SU-DHL-6 (cell line): ENCODE data around the gene GUCY1A2.

Source experiments
- H2AFZ ChIP-seq: fragments of 200-600 bp; sonication (generic); 2 replicates; pipeline ENCODE4 v1.6.1; 2014; ENCODE audit warnings: low read depth, mild to moderate bottlenecking, moderate library complexity, mixed read lengths, antibody characterized with exemption, low read length; ENCODE audit not compliant: severe bottlenecking
- H3F3A ChIP-seq: fragments of 200-600 bp; shearing (Covaris generic); 2 replicates; pipeline ENCODE4 v1.6.0; 2016; ENCODE audit warnings: antibody characterized with exemption, mild to moderate bottlenecking; ENCODE audit not compliant: insufficient read depth
- H3K27ac ChIP-seq: fragments of 200-600 bp; sonication (generic); 2 replicates; pipeline ENCODE4 v1.5.1; 2016; ENCODE audit warnings: low read depth, mild to moderate bottlenecking, low read length, moderate library complexity, mixed read lengths
- H3K27me3 ChIP-seq: fragments of 200-600 bp; sonication (generic), shearing (Covaris generic); 2 replicates; pipeline ENCODE4 v1.6.0; 2014; ENCODE audit warnings: mild to moderate bottlenecking, low read length
- H3K36me3 ChIP-seq: fragments of 200-600 bp; sonication (generic); 2 replicates; pipeline ENCODE4 v1.6.1; 2014; ENCODE audit warnings: mild to moderate bottlenecking, low read length, mixed read lengths
- H3K4me2 ChIP-seq: fragments of 300-600, 200-600 bp; shearing (Covaris generic), sonication (generic); 2 replicates; pipeline ENCODE4 v1.6.0; 2014; ENCODE audit warnings: low read length, low read depth, mild to moderate bottlenecking; ENCODE audit not compliant: poor library complexity, severe bottlenecking
- H3K4me3 ChIP-seq: fragments of 200-600 bp; sonication (generic); 2 replicates; pipeline ENCODE4 v1.5.1; 2014; ENCODE audit warnings: antibody characterized with exemption, low read length, mild to moderate bottlenecking, mixed read lengths; ENCODE audit not compliant: insufficient read depth, poor library complexity, severe bottlenecking
- H3K79me2 ChIP-seq: fragments of 200-600 bp; sonication (generic); 2 replicates; pipeline ENCODE4 v1.6.1; 2014; ENCODE audit warnings: mild to moderate bottlenecking, low read length, moderate library complexity; ENCODE audit not compliant: insufficient read depth
- H3K9ac ChIP-seq: fragments of 200-600 bp; sonication (generic); 2 replicates; pipeline ENCODE4 v1.7.0; 2014; ENCODE audit warnings: mild to moderate bottlenecking, low read length
- H3K9me2 ChIP-seq: fragments of 200-600 bp; sonication (generic); replicated peaks from 2 replicates; pipeline ENCODE4 v1.6.1; 2014; ENCODE audit warnings: low read length; ENCODE audit not compliant: insufficient read depth
- H3K9me3 ChIP-seq: fragments of 200-600 bp; sonication (generic); 2 replicates; pipeline ENCODE4 v1.6.1; 2014; ENCODE audit warnings: low read length, mixed read lengths; ENCODE audit not compliant: insufficient read depth
- H4K20me1 ChIP-seq: fragments of 200-600 bp; sonication (generic); 2 replicates; pipeline ENCODE4 v1.6.1; 2014; ENCODE audit warnings: low read depth, mild to moderate bottlenecking, antibody characterized with exemption, low read length, moderate library complexity, mixed read lengths
- CTCF ChIP-seq: fragments of 200-600 bp; sonication (generic); IDR thresholded peaks from one replicate; pipeline ENCODE4 v1.5.1; 2017; ENCODE audit warnings: antibody characterized with exemption, mild to moderate bottlenecking, low read length, moderate library complexity; ENCODE audit not compliant: insufficient read depth, poor library complexity, severe bottlenecking
- EZH2phosphoT487 ChIP-seq: fragments of 200-600 bp; sonication (generic), shearing (Covaris generic); conservative IDR thresholded peaks from 2 replicates; pipeline ENCODE4 v1.6.1; 2018; ENCODE audit warnings: mild to moderate bottlenecking, antibody characterized with exemption, low read length, moderate library complexity, mixed read lengths

GUCY1A2 gene

DNA sequence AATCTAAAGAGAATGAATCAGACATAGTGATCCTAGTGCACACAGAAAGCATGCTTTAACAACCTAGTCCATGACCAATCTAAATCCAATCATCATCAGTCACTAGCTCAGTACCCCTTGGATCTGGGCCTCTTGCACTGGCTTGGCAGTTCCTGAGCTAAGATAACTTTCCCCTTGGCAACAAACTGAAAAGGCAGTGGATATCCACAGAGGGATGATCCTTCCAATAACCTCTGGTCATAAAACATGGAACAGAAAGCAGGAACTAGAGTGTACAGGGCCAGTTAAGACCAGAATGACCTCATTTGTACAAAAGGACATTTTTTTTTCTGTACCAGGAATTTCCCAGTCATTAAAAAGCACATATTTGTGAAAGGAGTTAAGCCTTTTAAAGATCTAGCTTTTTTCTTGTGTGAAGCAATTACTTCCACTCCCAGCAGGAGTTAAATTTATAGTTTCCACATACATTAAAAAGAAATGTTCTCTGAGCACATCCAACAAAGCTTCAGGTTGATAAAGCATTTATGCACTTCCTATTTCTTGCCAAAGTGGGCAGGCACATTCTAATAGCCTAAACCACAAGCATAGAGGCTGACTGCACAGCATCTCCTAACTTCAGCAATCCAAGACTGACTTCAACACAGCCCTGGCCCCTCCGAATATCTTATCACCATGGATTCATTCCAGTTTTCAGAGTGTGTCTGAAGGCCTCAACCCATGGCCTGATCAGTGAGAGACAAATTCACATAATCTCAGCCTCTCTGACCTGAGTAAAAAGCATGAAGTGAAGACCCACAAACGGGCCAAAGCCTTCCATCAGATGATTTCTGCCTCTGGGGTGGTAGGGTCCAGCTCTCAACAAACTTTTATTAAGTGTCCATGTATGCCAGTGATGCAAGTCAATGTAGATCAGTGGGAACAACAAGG is 29.9 kb downstream of the GUCY1A2 start:
- Histone ChIP-seq H3K27me3 (no peaks in the 10 kb centered on the region), H3K9me2 (no peaks in the 10 kb centered on the region), H4K20me1 (no peaks in the 10 kb centered on the region), H3K9ac (no peak overlapping the region), H3K27ac (no peak overlapping the region), H3K9me3 (no peaks in the 10 kb centered on the region), H3F3A (no peaks in the 10 kb centered on the region), H3K4me3 (no peak overlapping the region), H3K79me2 (no peaks in the 10 kb centered on the region), H2AFZ (no peak overlapping the region), H3K36me3 (no peaks in the 10 kb centered on the region), H3K4me2 (no peak overlapping the region)
- TF ChIP-seq EZH2phosphoT487 (no peak), CTCF (no peak)

- no peak overlapping the region for H3K27ac ChIP-seq
- H3K36me3 ChIP-seq: no peaks in the 10 kb centered on the region
- H2AFZ ChIP-seq: no peak overlapping the region
- H3K9ac ChIP-seq: no peak overlapping the region
- no peaks in the 10 kb centered on the region for H3K9me2 ChIP-seq
- no peak overlapping the region for H3K4me3 ChIP-seq
- TF ChIP-seq EZH2phosphoT487: no peak
- H4K20me1 ChIP-seq: no peaks in the 10 kb centered on the region
- H3K4me2 ChIP-seq: no peak overlapping the region
- H3K9me3 ChIP-seq: no peaks in the 10 kb centered on the region
- no peaks in the 10 kb centered on the region for H3F3A ChIP-seq
- no peaks in the 10 kb centered on the region for H3K27me3 ChIP-seq
- no peaks in the 10 kb centered on the region for H3K79me2 ChIP-seq
These were observed 31.6 kb downstream of the GUCY1A2 start for GRCh38 chr11:106986673-106987072.

- H3F3A ChIP-seq: no peaks in the 10 kb centered on the region
- H2AFZ ChIP-seq: no peak overlapping the region
- H4K20me1 ChIP-seq: no peaks in the 10 kb centered on the region
- H3K9ac ChIP-seq: no peak overlapping the region
- H3K4me2 ChIP-seq: no peak overlapping the region
- H3K79me2 ChIP-seq: no peaks in the 10 kb centered on the region
- H3K9me3 ChIP-seq: no peaks in the 10 kb centered on the region
- H3K36me3 ChIP-seq: no peaks in the 10 kb centered on the region
- no peaks in the 10 kb centered on the region for H3K9me2 ChIP-seq
- H3K27ac ChIP-seq: no peak overlapping the region
- no peak overlapping the region for H3K4me3 ChIP-seq
- TF ChIP-seq EZH2phosphoT487: no peak
- TF ChIP-seq CTCF: no peak
- H3K27me3 ChIP-seq: no peaks in the 10 kb centered on the region
These were observed 32.0 kb downstream of the GUCY1A2 start for GRCh38 chr11:106986261-106986660.

- Histone ChIP-seq H3K27me3 (no peaks in the 10 kb centered on the region), H2AFZ (no peak overlapping the region), H3K36me3 (no peaks in the 10 kb centered on the region), H3K9me3 (no peaks in the 10 kb centered on the region), H3K4me2 (no peak overlapping the region), H3K9me2 (no peaks in the 10 kb centered on the region), H3K9ac (no peak overlapping the region), H3F3A (no peaks in the 10 kb centered on the region), H4K20me1 (no peaks in the 10 kb centered on the region), H3K27ac (no peak overlapping the region), H3K4me3 (no peak overlapping the region), H3K79me2 (no peaks in the 10 kb centered on the region)
- no peak for TF ChIP-seq CTCF
- TF ChIP-seq EZH2phosphoT487: no peak
These were observed 34.3 kb downstream of the GUCY1A2 start for GRCh38 chr11:106983991-106984390.
